PC-9 (cell line): ENCODE data around the gene BCL6B.

Experiments used
- CTCF ChIP-seq: fragments of 200-600 bp; sonication (generic); conservative IDR thresholded peaks from 2 replicates; pipeline ENCODE4 v1.6.1; 2017; ENCODE audit warnings: mixed run types, antibody characterized with exemption, mild to moderate bottlenecking, moderate library complexity
- EZH2 ChIP-seq: fragments of 200-600 bp; sonication (generic); IDR thresholded peaks from 2 replicates; pipeline ENCODE4 v1.8.0; 2017; ENCODE audit warnings: antibody characterized with exemption, low read depth

- TF ChIP-seq EZH2 (no peak), CTCF (no peak)
These were observed 6.8 kb downstream of the BCL6B start for GRCh38 chr17:7029659-7030058.
